ENCODE measurements around the gene CCDC148.

GRCh38 chr2:158346032-158346431, 110.5 kb downstream of the CCDC148 start:
- TF ChIP-seq CTCF (conservative IDR thresholded peaks at IDR 0.05; ENCODE audit: low read depth, low read length) (no peak), EZH2 (IDR thresholded peaks at IDR 0.05; ENCODE audit: low read length, unreplicated experiment) (no peak)

All from PC-3 (cell line).